Measurements from ENCODE around the gene EPB41L4A.

DNA sequence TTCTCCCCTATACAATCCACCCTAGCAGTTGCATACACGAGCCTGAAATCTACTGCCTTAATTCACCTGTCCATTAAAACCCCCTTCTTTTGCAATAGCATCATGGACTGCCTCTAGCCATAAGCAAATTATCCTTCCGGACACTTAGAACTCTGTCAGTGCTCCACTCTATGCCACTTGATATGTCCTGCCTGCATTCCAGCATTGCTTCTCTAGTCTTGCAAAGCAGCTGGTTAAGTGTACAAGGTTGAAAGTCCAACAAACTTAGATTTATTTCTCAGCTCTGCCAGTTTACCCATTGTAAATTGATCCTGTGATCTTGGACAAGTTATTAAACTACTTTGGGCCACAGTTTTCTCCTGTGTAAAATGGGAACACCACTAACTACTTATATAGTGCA is 197.9 kb downstream of the EPB41L4A start:
- TF ChIP-seq EP300 (IDR thresholded peaks at IDR 0.05) (no peak), POLR2A (IDR thresholded peaks at IDR 0.05; ENCODE audit: low read depth) (no peak)
- TF ChIP-seq, protein P1, sequence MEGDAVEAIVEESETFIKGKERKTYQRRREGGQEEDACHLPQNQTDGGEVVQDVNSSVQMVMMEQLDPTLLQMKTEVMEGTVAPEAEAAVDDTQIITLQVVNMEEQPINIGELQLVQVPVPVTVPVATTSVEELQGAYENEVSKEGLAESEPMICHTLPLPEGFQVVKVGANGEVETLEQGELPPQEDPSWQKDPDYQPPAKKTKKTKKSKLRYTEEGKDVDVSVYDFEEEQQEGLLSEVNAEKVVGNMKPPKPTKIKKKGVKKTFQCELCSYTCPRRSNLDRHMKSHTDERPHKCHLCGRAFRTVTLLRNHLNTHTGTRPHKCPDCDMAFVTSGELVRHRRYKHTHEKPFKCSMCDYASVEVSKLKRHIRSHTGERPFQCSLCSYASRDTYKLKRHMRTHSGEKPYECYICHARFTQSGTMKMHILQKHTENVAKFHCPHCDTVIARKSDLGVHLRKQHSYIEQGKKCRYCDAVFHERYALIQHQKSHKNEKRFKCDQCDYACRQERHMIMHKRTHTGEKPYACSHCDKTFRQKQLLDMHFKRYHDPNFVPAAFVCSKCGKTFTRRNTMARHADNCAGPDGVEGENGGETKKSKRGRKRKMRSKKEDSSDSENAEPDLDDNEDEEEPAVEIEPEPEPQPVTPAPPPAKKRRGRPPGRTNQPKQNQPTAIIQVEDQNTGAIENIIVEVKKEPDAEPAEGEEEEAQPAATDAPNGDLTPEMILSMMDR (IDR thresholded peaks at IDR 0.05) = no peak
